Nephron progenitor cell (in vitro differentiated cells): Measurements from ENCODE around the gene ZNF791.

Experiments
- DNase-seq: peaks from one replicate; pipeline ENCODE4 v3.0.0; 2021
- H3K27ac Mint-ChIP-seq: 2 replicates; pipeline ENCODE4 v1.8.0; 2021; ENCODE audit warnings: mild to moderate bottlenecking, moderate library complexity, mixed read lengths
- H3K27me3 Mint-ChIP-seq: 2 replicates; pipeline ENCODE4 v1.8.0; 2021; ENCODE audit warnings: mild to moderate bottlenecking, low read depth, mixed read lengths; ENCODE audit not compliant: poor library complexity
- H3K36me3 Mint-ChIP-seq: 2 replicates; pipeline ENCODE4 v1.8.0; 2021; ENCODE audit warnings: low read depth, mixed read lengths
- H3K4me1 Mint-ChIP-seq: 2 replicates; pipeline ENCODE4 v1.8.0; 2021; ENCODE audit warnings: mixed read lengths
- H3K4me3 Mint-ChIP-seq: 2 replicates; pipeline ENCODE4 v1.8.0; 2021; ENCODE audit warnings: mild to moderate bottlenecking, moderate library complexity, mixed read lengths
- H3K9me3 Mint-ChIP-seq: 2 replicates; pipeline ENCODE4 v1.8.0; 2021; ENCODE audit warnings: mild to moderate bottlenecking, moderate library complexity, mixed read lengths
- TF ChIP-seq, protein P1 (sequence below): fragments of 200-600 bp; sonication (generic); IDR thresholded peaks from 2 replicates; pipeline ENCODE4 v1.5.0; 2021; ENCODE audit warnings: antibody characterized with exemption

The ZNF791 gene

DNA sequence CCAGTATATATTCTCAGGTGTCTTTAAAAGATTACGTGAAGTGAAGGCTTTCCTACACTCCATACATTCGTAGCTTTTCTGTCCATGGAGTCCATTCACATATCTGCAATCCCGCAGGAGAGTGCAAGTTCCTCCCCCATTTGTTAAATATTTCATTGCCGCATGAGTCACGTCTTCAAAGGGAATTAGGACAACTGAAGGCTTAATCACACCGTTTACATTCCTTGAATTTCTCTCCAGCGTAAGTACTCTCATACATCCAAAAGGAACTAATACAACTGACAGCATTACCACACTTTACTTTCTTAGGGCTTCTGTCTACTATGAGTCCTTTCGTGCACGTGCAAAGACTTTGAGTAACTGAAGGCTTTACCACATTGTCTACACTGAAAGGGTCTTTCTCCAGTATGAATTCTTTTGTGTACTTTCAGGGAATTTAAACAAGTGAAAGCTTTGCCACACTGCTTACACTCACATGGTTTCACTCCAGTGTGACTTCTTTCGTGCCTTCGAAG, 30.5 kb upstream of the ZNF791 start:
- Mint-ChIP-seq H3K9me3 (peaks cover 72% of the 10 kb centered on the region), H3K27me3 (peaks cover 3% of the 10 kb centered on the region), H3K4me3 (no peak overlapping the region), H3K4me1 (no peaks in the 10 kb centered on the region), H3K27ac (no peak overlapping the region), H3K36me3 (peaks cover 83% of the 10 kb centered on the region)
- no peak for DNase-seq
- TF ChIP-seq, protein P1, sequence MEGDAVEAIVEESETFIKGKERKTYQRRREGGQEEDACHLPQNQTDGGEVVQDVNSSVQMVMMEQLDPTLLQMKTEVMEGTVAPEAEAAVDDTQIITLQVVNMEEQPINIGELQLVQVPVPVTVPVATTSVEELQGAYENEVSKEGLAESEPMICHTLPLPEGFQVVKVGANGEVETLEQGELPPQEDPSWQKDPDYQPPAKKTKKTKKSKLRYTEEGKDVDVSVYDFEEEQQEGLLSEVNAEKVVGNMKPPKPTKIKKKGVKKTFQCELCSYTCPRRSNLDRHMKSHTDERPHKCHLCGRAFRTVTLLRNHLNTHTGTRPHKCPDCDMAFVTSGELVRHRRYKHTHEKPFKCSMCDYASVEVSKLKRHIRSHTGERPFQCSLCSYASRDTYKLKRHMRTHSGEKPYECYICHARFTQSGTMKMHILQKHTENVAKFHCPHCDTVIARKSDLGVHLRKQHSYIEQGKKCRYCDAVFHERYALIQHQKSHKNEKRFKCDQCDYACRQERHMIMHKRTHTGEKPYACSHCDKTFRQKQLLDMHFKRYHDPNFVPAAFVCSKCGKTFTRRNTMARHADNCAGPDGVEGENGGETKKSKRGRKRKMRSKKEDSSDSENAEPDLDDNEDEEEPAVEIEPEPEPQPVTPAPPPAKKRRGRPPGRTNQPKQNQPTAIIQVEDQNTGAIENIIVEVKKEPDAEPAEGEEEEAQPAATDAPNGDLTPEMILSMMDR, result no peak

DNA sequence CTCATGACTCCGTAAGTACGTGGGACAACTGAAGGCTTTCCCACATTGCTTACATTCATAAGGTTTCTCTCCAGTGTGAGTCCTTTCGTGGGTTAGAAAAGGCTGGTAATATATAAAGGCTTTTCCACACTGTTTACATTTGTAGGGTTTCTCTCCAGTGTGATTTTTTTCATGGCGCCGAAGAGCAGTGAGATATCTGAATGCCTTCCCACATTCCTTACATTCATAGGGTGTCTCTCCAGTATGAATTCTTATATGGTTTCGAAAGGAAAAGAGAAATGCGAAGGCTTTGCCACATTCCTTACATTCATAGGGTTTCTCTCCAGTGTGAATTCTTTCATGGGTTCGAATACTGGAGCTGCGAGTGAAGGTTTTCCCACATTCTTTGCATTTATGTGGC, 29.6 kb upstream of the ZNF791 start:
- peaks cover 3% of the 10 kb centered on the region for H3K27me3 Mint-ChIP-seq
- H3K27ac Mint-ChIP-seq, result no peak overlapping the region
- H3K4me1 Mint-ChIP-seq, result no peaks in the 10 kb centered on the region
- peaks cover 68% of the 10 kb centered on the region for H3K9me3 Mint-ChIP-seq
- H3K36me3 Mint-ChIP-seq, result peaks cover 74% of the 10 kb centered on the region
- no peak for DNase-seq
- H3K4me3 Mint-ChIP-seq, result no peak overlapping the region
- TF ChIP-seq, protein P1, result no peak

DNA sequence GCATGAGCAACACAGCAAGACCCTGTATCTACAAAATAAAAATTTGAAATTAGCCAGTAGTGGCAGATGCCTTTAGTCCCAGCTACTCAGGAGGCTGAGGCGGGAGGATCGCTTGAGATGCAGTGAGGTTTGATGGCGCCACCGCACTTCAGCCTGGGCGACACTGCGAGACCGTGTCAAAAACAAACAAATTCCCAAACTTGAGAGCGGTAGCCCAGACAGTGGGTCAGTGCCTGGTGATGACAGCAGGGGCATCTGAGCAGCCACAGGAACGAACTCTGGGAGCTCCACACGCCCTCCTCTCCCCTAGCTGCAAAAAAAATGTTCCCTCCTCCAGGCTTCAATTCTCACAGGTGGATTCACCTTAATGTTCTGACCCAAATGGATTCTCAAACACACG, 14.2 kb upstream of the ZNF791 start:
- Mint-ChIP-seq H3K36me3 (peaks cover 43% of the 10 kb centered on the region), H3K27me3 (peaks cover 4% of the 10 kb centered on the region), H3K4me1 (no peaks in the 10 kb centered on the region), H3K4me3 (no peak overlapping the region), H3K9me3 (peaks cover 1% of the 10 kb centered on the region), H3K27ac (no peak overlapping the region)
- TF ChIP-seq, protein P1, result no peak
- no peak for DNase-seq

DNA sequence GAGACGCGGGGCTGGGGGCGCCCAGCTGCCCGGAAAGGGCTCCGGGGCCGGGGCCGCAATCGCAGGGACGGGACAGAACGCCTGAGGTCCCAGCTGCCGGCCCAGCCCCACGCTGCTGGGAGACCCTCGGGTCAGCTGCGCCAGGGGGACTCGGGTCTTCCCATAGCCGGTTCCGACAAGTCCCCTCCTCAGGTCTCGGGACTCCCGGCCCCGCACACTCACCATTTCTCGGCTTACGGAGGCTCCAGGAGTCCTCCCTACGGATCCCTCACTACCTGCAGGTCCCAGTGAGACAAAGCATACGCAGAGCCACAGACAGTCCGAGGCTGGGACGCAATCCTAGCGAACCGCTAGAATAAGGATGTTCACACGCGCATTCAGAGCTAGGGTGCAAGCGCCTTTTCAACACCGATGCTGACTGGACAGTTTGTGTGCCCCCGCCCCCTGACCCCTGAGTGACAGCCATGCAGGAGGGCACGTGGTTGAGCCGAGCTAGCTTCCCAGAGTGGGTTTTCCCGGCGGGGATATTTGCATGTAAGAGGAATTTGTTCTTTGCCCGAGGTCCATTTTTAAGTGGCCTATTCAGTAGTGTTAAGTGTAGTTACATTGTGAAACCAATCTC, 13.7 kb upstream of the ZNF791 start:
- H3K27me3 Mint-ChIP-seq, result peaks cover 4% of the 10 kb centered on the region
- peaks cover 43% of the 10 kb centered on the region for H3K36me3 Mint-ChIP-seq
- no peaks in the 10 kb centered on the region for H3K4me1 Mint-ChIP-seq
- no peak for DNase-seq
- TF ChIP-seq, protein P1, result no peak
- H3K4me3 Mint-ChIP-seq, result no peak overlapping the region
- peaks cover 3% of the 10 kb centered on the region for H3K9me3 Mint-ChIP-seq
- H3K27ac Mint-ChIP-seq, result peak overlapping the region; percentile 21

DNA sequence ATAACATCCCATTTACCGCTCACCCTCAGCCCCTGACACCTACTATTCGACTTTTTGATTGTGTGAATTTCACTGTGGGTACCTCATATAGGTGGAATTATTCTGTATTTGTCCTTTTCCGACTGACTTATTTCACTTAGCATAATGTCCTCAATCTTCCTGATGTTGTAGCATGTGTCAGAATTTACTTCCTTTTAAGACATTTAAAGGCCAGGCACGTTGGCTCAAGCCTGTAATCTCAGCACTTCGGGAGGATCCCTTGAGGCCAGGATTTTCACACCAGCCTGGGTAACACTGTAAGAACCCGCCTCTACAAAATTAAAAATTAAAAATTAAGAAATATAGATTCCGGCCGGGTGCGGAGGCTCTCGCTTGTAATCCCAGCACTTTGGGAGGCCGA, 13.1 kb upstream of the ZNF791 start:
- Mint-ChIP-seq H3K27me3 (peaks cover 4% of the 10 kb centered on the region), H3K9me3 (peaks cover 4% of the 10 kb centered on the region), H3K36me3 (peaks cover 49% of the 10 kb centered on the region), H3K27ac (peak overlapping the region; percentile 21), H3K4me3 (no peak overlapping the region), H3K4me1 (no peaks in the 10 kb centered on the region)
- no peak for DNase-seq
- TF ChIP-seq, protein P1, result no peak

DNA sequence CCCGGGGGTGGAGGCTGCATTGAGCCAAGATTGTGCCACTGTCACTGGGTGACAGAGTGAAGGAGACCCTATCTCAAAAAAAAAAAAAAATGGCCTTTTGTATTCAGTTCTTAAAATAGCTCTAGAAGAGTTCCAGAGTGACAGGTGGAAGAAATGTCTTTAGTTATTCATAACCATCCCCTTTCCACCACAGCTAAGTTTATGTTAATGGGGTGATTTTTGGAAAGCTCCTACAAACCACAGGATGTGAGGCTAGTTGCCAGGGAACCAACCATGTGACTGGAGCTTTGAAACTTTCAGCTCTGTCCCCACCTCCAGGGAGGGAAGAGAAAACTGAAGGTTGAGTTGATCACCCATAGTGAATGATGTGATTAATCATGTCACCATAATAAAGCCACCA, 7.0 kb upstream of the ZNF791 start:
- no peak for DNase-seq
- Mint-ChIP-seq H3K4me1 (no peaks in the 10 kb centered on the region), H3K27me3 (no peaks in the 10 kb centered on the region), H3K4me3 (no peak overlapping the region), H3K9me3 (peaks cover 4% of the 10 kb centered on the region), H3K36me3 (peaks cover 46% of the 10 kb centered on the region), H3K27ac (no peak overlapping the region)
- TF ChIP-seq, protein P1, result no peak
